ENCODE data around the gene BDKRB2.

- TF ChIP-seq CTCF (IDR thresholded peaks at IDR 0.05) (no peak), EP300 (IDR thresholded peaks at IDR 0.05) (no peak), POLR2AphosphoS5 (IDR thresholded peaks at IDR 0.05) (peak in 2 of 3 donors; percentile 62 to 69), POLR2A (IDR thresholded peaks at IDR 0.05) (no peak)
These were observed 50.0 kb downstream of the BDKRB2 start for GRCh38 chr14:96254687-96255086.
